HUES48 (cell line): ENCODE results near the gene MAPKAPK2.
"Not testable (repeated sequence)": the region's sequence is repeated elsewhere in the genome, so short reads cannot be mapped to it uniquely, and the experiment has no call there.

Source experiments
- H3K27ac ChIP-seq: one replicate; pipeline ENCODE4 v1.7.0; 2013; ENCODE audit warnings: low read depth, low read length, inconsistent platforms
- H3K27me3 ChIP-seq: 2 replicates; pipeline ENCODE4 v1.6.1; 2013; ENCODE audit warnings: mild to moderate bottlenecking, low read length; ENCODE audit not compliant: control insufficient read depth, insufficient read depth
- H3K36me3 ChIP-seq: 2 replicates; pipeline ENCODE4 v1.6.1; 2013; ENCODE audit warnings: low read length; ENCODE audit not compliant: control insufficient read depth, insufficient read depth
- H3K4me1 ChIP-seq: 2 replicates; pipeline ENCODE4 v1.6.1; 2013; ENCODE audit warnings: mild to moderate bottlenecking, low read length; ENCODE audit not compliant: control insufficient read depth, insufficient read depth
- H3K4me3 ChIP-seq: 2 replicates; pipeline ENCODE4 v1.5.1; 2013; ENCODE audit warnings: mild to moderate bottlenecking, low read depth, low read length
- H3K9ac ChIP-seq: 2 replicates; pipeline ENCODE4 v1.6.1; 2013; ENCODE audit warnings: mild to moderate bottlenecking, low read depth, low read length, moderate library complexity
- H3K9me3 ChIP-seq: 2 replicates; pipeline ENCODE4 v1.6.1; 2013; ENCODE audit warnings: low read length; ENCODE audit not compliant: control insufficient read depth, insufficient read depth

Gene MAPKAPK2

DNA sequence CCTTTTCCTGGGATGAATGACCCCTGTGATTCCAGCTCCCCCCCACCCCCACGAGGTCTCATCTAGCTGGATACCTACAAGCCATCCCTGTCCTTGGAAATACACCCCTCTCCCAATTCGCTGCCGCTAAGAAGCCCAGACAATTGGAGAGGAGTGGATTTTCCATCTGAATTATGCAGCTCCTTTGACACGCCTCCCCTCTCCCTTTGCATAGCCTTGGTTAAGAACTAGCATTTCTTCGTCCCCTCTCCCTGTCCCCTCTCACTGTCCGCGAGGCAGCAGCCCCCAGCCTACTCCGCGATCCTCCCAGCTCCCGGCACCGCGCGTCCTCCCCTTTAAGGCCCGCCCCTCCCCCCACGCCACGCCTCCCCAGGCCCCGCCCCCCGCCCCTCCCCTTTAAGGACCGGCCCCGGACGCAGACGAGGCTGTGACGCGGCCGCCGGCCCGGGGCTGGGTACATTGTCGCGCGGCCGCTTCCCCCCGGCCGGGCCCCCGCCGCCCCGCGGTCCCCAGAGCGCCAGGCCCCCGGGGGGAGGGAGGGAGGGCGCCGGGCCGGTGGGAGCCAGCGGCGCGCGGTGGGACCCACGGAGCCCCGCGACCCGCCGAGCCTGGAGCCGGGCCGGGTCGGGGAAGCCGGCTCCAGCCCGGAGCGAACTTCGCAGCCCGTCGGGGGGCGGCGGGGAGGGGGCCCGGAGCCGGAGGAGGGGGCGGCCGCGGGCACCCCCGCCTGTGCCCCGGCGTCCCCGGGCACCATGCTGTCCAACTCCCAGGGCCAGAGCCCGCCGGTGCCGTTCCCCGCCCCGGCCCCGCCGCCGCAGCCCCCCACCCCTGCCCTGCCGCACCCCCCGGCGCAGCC lies at the start of gene MAPKAPK2:
MAPKAPK2 (plus strand) TSS at position 428 of the 856 bp plus-strand sequence; CDS start at position 753, 325 bp downstream.
- Histone ChIP-seq H3K4me3 (peak within 1 kb of the TSS; percentile 83), H3K4me1 (peaks cover 37% of the 10 kb centered on the region), H3K27me3 (peaks cover 39% of the 10 kb centered on the region), H3K9me3 (no peaks in the 10 kb centered on the region), H3K27ac (peak within 1 kb of the TSS; percentile 80), H3K36me3 (no peaks in the 10 kb centered on the region), H3K9ac (peak within 1 kb of the TSS; percentile 68)

DNA sequence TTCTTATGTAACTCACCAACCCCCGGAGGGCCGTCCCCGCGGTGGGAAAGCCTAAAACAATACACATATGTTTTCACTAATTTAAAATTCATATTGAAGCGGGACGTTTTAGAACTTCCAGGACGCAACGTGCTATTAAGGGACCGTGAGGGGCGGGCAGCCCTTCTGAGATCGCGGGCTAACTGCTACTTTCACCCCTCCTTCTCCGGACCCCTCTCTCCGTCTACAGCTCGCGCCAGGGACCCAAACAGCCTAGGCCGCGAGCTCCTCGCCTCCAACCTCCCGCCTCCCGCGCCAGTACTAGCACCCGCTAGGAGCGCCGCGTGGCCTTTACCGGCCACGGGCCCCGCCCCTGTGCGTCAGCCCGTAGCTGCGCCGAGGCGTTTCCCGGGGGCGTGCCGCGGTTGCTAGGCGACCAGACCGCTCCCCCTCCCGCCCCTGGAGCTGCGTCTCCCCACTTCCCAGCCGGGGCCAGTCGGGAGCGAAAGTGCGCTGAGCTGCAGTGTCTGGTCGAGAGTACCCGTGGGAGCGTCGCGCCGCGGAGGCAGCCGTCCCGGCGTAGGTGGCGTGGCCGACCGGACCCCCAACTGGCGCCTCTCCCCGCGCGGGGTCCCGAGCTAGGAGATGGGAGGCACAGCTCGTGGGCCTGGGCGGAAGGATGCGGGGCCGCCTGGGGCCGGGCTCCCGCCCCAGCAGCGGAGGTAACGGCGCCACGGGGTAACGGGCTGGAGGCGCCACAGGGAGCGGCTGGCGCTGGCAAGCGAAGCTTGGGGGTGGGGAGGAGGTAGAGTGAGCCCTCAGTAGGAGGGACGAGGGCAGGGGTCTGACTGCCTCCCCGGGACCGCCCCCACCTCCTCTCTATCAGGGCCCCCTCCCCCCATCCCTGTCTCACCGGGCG lies 49.4 kb upstream of the MAPKAPK2 start, which contains the start of gene DYRK3:
DYRK3 (plus strand) TSS at position 457 of the 898 bp plus-strand sequence; CDS start at position 625, 168 bp downstream.
- Histone ChIP-seq H3K4me1 (peaks cover 27% of the 10 kb centered on the region), H3K9me3 (no peaks in the 10 kb centered on the region), H3K9ac (peak within 1 kb of the TSS; percentile 20; the same call in 1 of the 2 replicates), H3K27ac (peak within 1 kb of the TSS; percentile 58), H3K4me3 (peak within 1 kb of the TSS; percentile 85), H3K36me3 (no peaks in the 10 kb centered on the region), H3K27me3 (peaks cover 19% of the 10 kb centered on the region)

DNA sequence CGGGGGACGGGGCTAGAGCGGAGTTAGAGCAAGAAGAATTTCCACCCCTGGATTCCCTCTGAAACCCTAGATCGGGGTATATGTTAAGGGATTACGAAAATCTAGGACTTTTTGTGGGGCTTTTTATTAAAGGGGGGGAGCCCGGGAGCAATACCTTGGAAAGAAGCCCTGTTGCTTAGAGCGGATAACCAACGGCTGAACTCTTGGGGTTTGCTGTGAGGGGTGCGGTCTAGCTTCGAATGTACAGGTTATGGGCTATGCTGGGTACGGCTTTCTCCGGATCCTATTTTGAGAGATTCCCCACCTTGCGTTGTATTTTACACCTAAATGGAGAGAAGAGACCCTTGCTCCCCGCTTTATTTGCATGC lies 48.7 kb upstream of the MAPKAPK2 start:
- Histone ChIP-seq H3K27me3 (peaks cover 19% of the 10 kb centered on the region), H3K4me1 (peaks cover 27% of the 10 kb centered on the region), H3K4me3 (peak overlapping the region; percentile 85), H3K9ac (no peak overlapping the region), H3K9me3 (no peaks in the 10 kb centered on the region), H3K27ac (no peak overlapping the region), H3K36me3 (no peaks in the 10 kb centered on the region)

DNA sequence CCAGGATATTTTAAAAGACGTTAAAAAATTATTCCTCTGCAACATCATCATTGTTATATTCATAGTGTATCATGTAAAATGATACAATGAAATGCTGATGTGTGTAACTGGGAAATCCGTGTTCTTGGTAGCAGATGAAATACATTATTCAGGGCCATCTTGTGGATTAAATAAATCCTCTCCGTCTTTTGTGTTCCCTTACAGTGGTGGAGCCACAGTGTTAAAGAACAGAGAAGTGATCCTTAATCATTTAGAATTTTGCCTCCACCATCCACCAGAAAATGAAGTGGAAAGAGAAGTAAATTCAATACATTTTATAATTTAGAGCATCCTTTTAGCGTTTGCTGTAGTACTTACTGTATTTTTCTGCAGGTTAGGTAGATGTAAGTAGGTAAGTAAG lies 48.0 kb upstream of the MAPKAPK2 start:
- Histone ChIP-seq H3K36me3 (no peaks in the 10 kb centered on the region), H3K27ac (no peak overlapping the region), H3K9me3 (no peaks in the 10 kb centered on the region), H3K9ac (no peak overlapping the region), H3K27me3 (peaks cover 19% of the 10 kb centered on the region), H3K4me1 (peaks cover 25% of the 10 kb centered on the region), H3K4me3 (peak overlapping the region; percentile 85; the same call in 1 of the 2 replicates)

DNA sequence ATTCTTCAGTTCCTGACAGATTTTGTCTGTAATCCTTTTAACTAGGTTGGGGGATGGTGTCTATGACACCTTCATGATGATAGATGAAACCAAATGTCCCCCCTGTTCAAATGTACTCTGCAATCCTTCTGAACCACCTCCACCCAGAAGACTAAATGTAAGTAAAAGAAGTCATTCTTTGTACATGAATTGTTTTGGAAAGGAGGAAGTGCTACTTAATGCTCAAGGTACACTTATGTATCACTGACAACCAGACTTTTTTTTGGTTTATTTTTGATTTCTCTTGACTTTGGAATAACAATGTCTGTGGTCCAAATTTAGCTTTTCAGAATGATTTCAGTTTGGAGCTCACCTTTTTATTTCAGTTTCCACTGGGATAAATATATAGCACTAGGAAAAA lies 47.1 kb upstream of the MAPKAPK2 start:
- Histone ChIP-seq H3K36me3 (no peaks in the 10 kb centered on the region), H3K9ac (no peak overlapping the region), H3K27me3 (peaks cover 18% of the 10 kb centered on the region), H3K27ac (no peak overlapping the region), H3K4me3 (no peak overlapping the region), H3K4me1 (peaks cover 25% of the 10 kb centered on the region), H3K9me3 (no peaks in the 10 kb centered on the region)

DNA sequence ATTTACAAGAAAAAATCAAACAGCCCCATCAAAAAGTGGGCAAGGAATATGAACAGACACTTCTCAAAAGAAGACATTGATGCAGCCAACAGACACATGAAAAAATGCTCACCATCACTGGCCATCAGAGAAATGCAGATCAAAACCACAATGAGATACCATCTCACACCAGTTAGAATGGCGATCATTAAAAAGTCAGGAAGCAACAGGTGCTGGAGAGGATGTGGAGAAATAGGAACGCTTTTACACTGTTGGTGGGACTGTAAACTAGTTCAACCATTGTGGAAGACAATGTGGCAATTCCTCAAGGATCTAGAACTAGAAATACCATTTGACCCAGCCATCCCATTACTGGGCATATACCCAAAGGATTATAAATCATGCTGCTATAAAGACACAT lies 42.6 kb upstream of the MAPKAPK2 start:
- H3K4me1 ChIP-seq, H3K9me3 ChIP-seq, H3K4me3 ChIP-seq, H3K27ac ChIP-seq, H3K27me3 ChIP-seq, H3K36me3 ChIP-seq, H3K9ac ChIP-seq: not testable (repeated sequence)

DNA sequence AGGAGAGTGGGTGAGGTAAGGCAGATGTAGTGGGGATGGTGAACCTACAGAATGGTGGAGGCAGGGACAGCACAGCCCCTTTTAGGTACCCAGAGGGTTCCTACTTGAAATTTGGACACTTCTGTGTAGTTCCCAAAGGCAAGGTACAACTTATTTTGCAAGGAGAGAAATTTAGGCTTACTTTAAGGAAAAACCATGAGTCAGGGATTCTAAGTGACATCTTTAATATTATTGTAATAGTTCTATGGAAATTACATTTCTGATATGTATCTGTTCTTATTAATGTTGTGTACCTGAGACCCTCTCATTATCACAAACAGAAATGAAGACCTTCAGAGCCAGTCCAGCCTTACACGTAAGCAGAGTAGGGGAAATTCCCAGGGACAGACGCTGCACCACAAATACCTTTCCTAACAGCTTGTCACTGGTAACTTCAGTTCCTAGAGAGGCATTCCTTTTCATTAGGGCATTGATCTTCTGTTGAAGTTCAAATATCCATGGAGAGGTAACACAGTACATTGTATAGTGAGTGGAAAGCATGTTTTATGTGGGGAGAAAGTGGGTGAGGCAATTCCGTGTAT lies 41.5 kb upstream of the MAPKAPK2 start:
- H3K27ac ChIP-seq = no peak overlapping the region
- H3K4me3 ChIP-seq = no peak overlapping the region
- H3K36me3 ChIP-seq = peaks cover 8% of the 10 kb centered on the region
- no peaks in the 10 kb centered on the region for H3K27me3 ChIP-seq
- H3K9ac ChIP-seq = no peak overlapping the region
- H3K4me1 ChIP-seq = peaks cover 7% of the 10 kb centered on the region; the same call in 1 of the 2 replicates
- no peaks in the 10 kb centered on the region for H3K9me3 ChIP-seq

DNA sequence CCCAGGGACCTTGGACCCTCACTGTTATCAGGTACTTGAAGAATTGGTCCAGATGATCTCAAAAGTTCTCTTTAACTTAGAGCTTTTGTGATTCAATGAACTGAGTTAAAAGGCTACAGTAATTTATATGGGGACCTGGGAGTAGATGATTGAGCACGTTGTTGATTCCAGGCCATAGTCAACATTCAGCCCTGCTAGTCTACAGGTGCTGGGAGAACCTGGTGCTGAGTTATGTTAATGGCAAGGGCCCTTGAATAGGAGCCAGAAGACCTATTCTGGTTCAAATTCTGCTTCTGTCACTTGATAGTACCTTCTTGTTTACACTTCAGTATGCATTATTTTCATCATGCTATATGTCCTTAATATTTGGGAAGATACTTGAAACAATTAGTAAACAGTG lies 38.2 kb upstream of the MAPKAPK2 start:
- peaks cover 10% of the 10 kb centered on the region for H3K36me3 ChIP-seq
- no peak overlapping the region for H3K9ac ChIP-seq
- H3K9me3 ChIP-seq = no peaks in the 10 kb centered on the region
- no peak overlapping the region for H3K4me3 ChIP-seq
- no peaks in the 10 kb centered on the region for H3K27me3 ChIP-seq
- H3K4me1 ChIP-seq = peaks cover 7% of the 10 kb centered on the region; the same call in 1 of the 2 replicates
- H3K27ac ChIP-seq = no peak overlapping the region

DNA sequence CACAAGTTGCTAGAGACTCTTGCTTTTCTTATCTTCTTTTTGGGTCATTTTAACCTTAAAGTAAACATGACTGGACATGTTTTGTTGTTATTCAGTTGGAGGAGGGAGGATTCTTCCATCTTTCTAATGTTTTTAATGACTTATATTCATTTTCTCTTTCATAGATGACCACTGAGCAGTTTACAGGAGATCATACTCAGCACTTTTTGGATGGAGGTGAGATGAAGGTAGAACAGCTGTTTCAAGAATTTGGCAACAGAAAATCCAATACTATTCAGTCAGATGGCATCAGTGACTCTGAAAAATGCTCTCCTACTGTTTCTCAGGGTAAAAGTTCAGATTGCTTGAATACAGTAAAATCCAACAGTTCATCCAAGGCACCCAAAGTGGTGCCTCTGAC lies 37.5 kb upstream of the MAPKAPK2 start:
- H3K9me3 ChIP-seq = no peaks in the 10 kb centered on the region
- H3K27ac ChIP-seq = no peak overlapping the region
- no peak overlapping the region for H3K4me3 ChIP-seq
- H3K9ac ChIP-seq = no peak overlapping the region
- H3K4me1 ChIP-seq = peaks cover 7% of the 10 kb centered on the region; the same call in 1 of the 2 replicates
- H3K27me3 ChIP-seq = no peaks in the 10 kb centered on the region
- peaks cover 10% of the 10 kb centered on the region for H3K36me3 ChIP-seq

DNA sequence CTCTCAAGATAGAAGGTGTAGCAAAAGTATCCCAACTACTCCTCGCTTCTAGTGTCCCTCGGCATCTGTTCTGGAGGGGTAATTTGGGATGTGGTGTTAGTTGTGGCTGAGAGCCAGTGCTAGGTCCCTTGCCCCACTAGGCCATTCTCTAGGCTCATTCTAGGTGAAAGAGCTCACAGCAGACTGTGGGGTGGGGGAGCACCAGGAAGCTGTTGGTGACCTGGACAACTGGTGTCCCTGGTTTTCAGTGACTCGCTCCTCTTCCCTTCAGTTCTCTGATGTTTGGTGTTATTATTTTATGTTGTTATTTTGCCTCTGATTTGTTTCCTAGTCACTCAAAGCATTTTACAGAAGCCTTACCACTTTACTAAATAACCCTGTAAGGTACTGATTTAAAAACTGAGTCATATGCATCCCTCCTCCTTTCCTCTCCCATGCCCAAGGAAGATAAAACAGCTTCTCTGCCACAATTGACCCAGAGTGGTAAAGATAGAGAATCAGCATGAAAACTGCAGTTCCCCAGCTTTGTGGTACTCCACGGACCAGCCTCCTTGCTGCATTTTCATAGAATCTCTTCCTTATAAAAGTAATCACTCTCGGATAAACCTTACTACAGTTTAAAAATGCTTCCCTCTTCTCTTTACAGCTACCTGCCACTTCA lies 35.3 kb upstream of the MAPKAPK2 start:
- Histone ChIP-seq H3K9me3 (no peaks in the 10 kb centered on the region), H3K27me3 (no peaks in the 10 kb centered on the region), H3K4me1 (peaks cover 7% of the 10 kb centered on the region; the same call in 1 of the 2 replicates), H3K36me3 (peaks cover 10% of the 10 kb centered on the region), H3K9ac (no peak overlapping the region), H3K4me3 (no peak overlapping the region), H3K27ac (no peak overlapping the region)
